Neural progenitor cell (in vitro differentiated cells): ENCODE results near the gene SLCO3A1. TPM values are rescaled to one million over a fixed set of nuclear protein-coding genes. Genes with fewer than 3 reads are reported as not detected.
A peak's percentile ranks its signal among the peaks of the same experiment; 100 is the strongest.

ENCODE experiments used
- DNase-seq: peaks from one replicate; pipeline ENCODE4 v3.0.0-alpha.2; 2016; ENCODE audit warnings: low spot score
- H2AFZ ChIP-seq: fragments of 200-600 bp; sonication (generic); replicated peaks from 2 replicates; pipeline ENCODE4 v1.6.1; 2016; ENCODE audit warnings: antibody characterized with exemption
- H3F3A ChIP-seq: fragments of 200-600 bp; sonication (generic); 2 replicates; pipeline ENCODE4 v1.6.1; 2016; ENCODE audit warnings: antibody characterized with exemption, low read depth
- H3K27ac ChIP-seq: fragments of 200-600 bp; sonication (generic); 2 replicates; pipeline ENCODE4 v1.5.1; 2016; ENCODE audit warnings: mild to moderate bottlenecking
- H3K27me3 ChIP-seq: fragments of 200-600 bp; sonication (generic); 2 replicates; pipeline ENCODE4 v1.6.1; 2016; ENCODE audit warnings: mild to moderate bottlenecking, moderate library complexity
- H3K36me3 ChIP-seq: fragments of 200-600 bp; sonication (generic); 2 replicates; pipeline ENCODE4 v1.5.1; 2016
- H3K4me1 ChIP-seq: fragments of 200-600 bp; sonication (generic); 2 replicates; pipeline ENCODE4 v1.6.1; 2016; ENCODE audit warnings: mixed run types
- H3K4me2 ChIP-seq: fragments of 200-600 bp; sonication (generic); 2 replicates; pipeline ENCODE4 v1.6.1; 2016
- H3K4me3 ChIP-seq: fragments of 200-600 bp; sonication (generic); 2 replicates; pipeline ENCODE4 v1.5.1; 2016
- H3K79me2 ChIP-seq: fragments of 200-600 bp; sonication (generic); 2 replicates; pipeline ENCODE4 v1.6.1; 2016; ENCODE audit warnings: low read depth
- H3K9ac ChIP-seq: fragments of 200-600 bp; sonication (generic); 2 replicates; pipeline ENCODE4 v1.6.1; 2016
- H3K9me3 ChIP-seq: fragments of 200-600 bp; sonication (generic); 2 replicates; pipeline ENCODE4 v1.5.1; 2016; ENCODE audit warnings: low read depth
- H4K20me1 ChIP-seq: fragments of 200-600 bp; sonication (generic); 2 replicates; pipeline ENCODE4 v1.6.1; 2016; ENCODE audit warnings: low read depth
- H3K27ac Mint-ChIP-seq: 3 replicates; pipeline ENCODE4 v1.8.0; 2021; ENCODE audit warnings: mixed read lengths
- H3K27me3 Mint-ChIP-seq: 2 replicates; pipeline ENCODE4 v1.8.0; 2022; ENCODE audit warnings: low read depth, mild to moderate bottlenecking, inconsistent platforms, moderate library complexity, mixed read lengths; ENCODE audit not compliant: insufficient read depth
- H3K36me3 Mint-ChIP-seq: 3 replicates; pipeline ENCODE4 v1.8.0; 2021; ENCODE audit warnings: mixed read lengths
- H3K4me1 Mint-ChIP-seq: 3 replicates; pipeline ENCODE4 v1.8.0; 2021; ENCODE audit warnings: mixed read lengths
- H3K4me3 Mint-ChIP-seq: 3 replicates; pipeline ENCODE4 v1.8.0; 2021; ENCODE audit warnings: mild to moderate bottlenecking, moderate library complexity, mixed read lengths
- H3K9me3 Mint-ChIP-seq: 3 replicates; pipeline ENCODE4 v1.8.0; 2020; ENCODE audit warnings: mixed read lengths
- EZH2 ChIP-seq: fragments of 200-600 bp; sonication (generic); IDR thresholded peaks from 2 replicates; pipeline ENCODE4 v1.6.1; 2017; ENCODE audit warnings: antibody characterized with exemption, mild to moderate bottlenecking, moderate library complexity
- EZH2phosphoT487 ChIP-seq: fragments of 200-600 bp; sonication (generic); IDR thresholded peaks from 2 replicates; pipeline ENCODE4 v1.6.1; 2017; ENCODE audit warnings: antibody characterized with exemption
- total RNA-seq: library from RNA; depleted of rRNA; stranded (reverse); fragments of >200 nt; gene quantifications from 2 replicates; pipeline ENCODE4 v1.2.3, GENCODE V29; 2015; ENCODE audit warnings: low replicate concordance
- TF ChIP-seq, protein P1 (sequence below): fragments of 200-600 bp; sonication (generic); IDR thresholded peaks from 2 replicates; pipeline ENCODE4 v1.5.1; 2017; ENCODE audit warnings: antibody characterized with exemption, mild to moderate bottlenecking

SLCO3A1 gene
- total RNA-seq, 1 donor from 2014 or later = 6.6 TPM

DNA sequence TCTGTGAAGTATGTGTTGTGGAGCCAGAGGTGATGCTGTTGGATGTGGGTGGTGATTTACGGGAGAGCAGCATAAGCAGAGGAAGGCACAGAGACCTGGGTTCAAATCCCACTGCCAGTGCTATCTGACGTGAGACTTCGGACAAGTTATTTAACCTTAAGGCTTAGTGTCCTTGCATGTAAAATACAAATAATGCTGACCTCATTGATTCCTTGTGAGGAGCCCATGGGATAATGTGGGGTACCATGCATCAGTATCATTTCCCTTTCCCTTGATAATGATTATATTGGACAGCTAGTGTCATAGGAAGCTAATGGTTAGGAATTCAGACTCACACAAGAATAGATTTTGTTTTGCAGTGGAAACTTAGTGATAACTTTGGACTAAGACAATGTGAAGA is 141.6 kb downstream of the SLCO3A1 start:
- TF ChIP-seq, protein P1, sequence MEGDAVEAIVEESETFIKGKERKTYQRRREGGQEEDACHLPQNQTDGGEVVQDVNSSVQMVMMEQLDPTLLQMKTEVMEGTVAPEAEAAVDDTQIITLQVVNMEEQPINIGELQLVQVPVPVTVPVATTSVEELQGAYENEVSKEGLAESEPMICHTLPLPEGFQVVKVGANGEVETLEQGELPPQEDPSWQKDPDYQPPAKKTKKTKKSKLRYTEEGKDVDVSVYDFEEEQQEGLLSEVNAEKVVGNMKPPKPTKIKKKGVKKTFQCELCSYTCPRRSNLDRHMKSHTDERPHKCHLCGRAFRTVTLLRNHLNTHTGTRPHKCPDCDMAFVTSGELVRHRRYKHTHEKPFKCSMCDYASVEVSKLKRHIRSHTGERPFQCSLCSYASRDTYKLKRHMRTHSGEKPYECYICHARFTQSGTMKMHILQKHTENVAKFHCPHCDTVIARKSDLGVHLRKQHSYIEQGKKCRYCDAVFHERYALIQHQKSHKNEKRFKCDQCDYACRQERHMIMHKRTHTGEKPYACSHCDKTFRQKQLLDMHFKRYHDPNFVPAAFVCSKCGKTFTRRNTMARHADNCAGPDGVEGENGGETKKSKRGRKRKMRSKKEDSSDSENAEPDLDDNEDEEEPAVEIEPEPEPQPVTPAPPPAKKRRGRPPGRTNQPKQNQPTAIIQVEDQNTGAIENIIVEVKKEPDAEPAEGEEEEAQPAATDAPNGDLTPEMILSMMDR = no peak
- no peak for TF ChIP-seq EZH2phosphoT487
- no peak for TF ChIP-seq EZH2
- Mint-ChIP-seq H3K27me3 (no peaks in the 10 kb centered on the region), H3K4me1 (peaks cover 1% of the 10 kb centered on the region), H3K36me3 (no peaks in the 10 kb centered on the region), H3K9me3 (peaks cover 2% of the 10 kb centered on the region), H3K4me3 (no peak overlapping the region), H3K27ac (no peak overlapping the region)
- Histone ChIP-seq H3K9ac (no peak overlapping the region), H3K9me3 (no peaks in the 10 kb centered on the region), H3K36me3 (no peaks in the 10 kb centered on the region), H3K27ac (no peak overlapping the region), H3K4me3 (no peak overlapping the region), H3K4me1 (no peaks in the 10 kb centered on the region), H2AFZ (no peak overlapping the region), H4K20me1 (no peaks in the 10 kb centered on the region), H3K4me2 (no peak overlapping the region), H3K79me2 (no peaks in the 10 kb centered on the region), H3F3A (no peaks in the 10 kb centered on the region), H3K27me3 (no peaks in the 10 kb centered on the region)
- DNase-seq = no peak

DNA sequence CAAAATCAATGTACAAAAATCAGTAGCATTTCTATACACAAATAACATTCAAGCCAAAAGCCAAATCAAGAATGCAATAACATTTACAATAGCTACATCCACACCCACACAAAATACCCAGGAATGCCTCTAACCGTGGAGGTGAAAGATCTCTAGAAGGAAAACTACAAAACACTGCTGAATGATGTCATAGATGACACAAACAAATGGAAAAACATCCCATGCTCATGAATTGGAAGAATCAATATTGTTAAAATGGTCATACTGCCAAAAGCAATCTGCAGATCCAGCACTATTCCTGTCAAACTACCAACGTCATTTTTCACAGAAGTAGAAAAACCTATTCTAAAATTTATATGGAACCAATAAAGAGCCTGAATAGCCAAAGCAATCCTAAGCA is 143.7 kb downstream of the SLCO3A1 start:
- peaks cover 2% of the 10 kb centered on the region for H3K9me3 Mint-ChIP-seq
- H3K79me2 ChIP-seq = no peaks in the 10 kb centered on the region
- H3K36me3 Mint-ChIP-seq = no peaks in the 10 kb centered on the region
- H3K27me3 Mint-ChIP-seq = no peaks in the 10 kb centered on the region
- no peak overlapping the region for H3K27ac ChIP-seq
- TF ChIP-seq EZH2phosphoT487 (no peak), EZH2 (no peak)
- TF ChIP-seq, protein P1 = no peak
- H4K20me1 ChIP-seq = no peaks in the 10 kb centered on the region
- DNase-seq = no peak
- no peak overlapping the region for H3K27ac Mint-ChIP-seq
- no peaks in the 10 kb centered on the region for H3K9me3 ChIP-seq
- no peak overlapping the region for H3K4me3 Mint-ChIP-seq
- no peak overlapping the region for H3K4me2 ChIP-seq
- no peaks in the 10 kb centered on the region for H3F3A ChIP-seq
- no peak overlapping the region for H3K9ac ChIP-seq
- H3K27me3 ChIP-seq = no peaks in the 10 kb centered on the region
- H3K36me3 ChIP-seq = no peaks in the 10 kb centered on the region
- peaks cover 17% of the 10 kb centered on the region for H3K4me1 Mint-ChIP-seq
- no peak overlapping the region for H2AFZ ChIP-seq
- no peak overlapping the region for H3K4me3 ChIP-seq
- H3K4me1 ChIP-seq = peaks cover 12% of the 10 kb centered on the region

GRCh38 chr15:92000709-92001108 is 147.2 kb downstream of the SLCO3A1 start:
- no peaks in the 10 kb centered on the region for H4K20me1 ChIP-seq
- Mint-ChIP-seq H3K4me3 (no peak overlapping the region), H3K9me3 (peaks cover 2% of the 10 kb centered on the region), H3K4me1 (peaks cover 17% of the 10 kb centered on the region), H3K27ac (no peak overlapping the region), H3K27me3 (peaks cover 2% of the 10 kb centered on the region), H3K36me3 (no peaks in the 10 kb centered on the region)
- TF ChIP-seq EZH2 (no peak), EZH2phosphoT487 (no peak)
- TF ChIP-seq, protein P1 = no peak
- H3F3A ChIP-seq = no peaks in the 10 kb centered on the region
- no peaks in the 10 kb centered on the region for H3K27me3 ChIP-seq
- H3K4me2 ChIP-seq = no peak overlapping the region
- no peak overlapping the region for H2AFZ ChIP-seq
- H3K4me3 ChIP-seq = no peak overlapping the region
- no peaks in the 10 kb centered on the region for H3K79me2 ChIP-seq
- DNase-seq = peak; percentile 73
- H3K9me3 ChIP-seq = no peaks in the 10 kb centered on the region
- H3K4me1 ChIP-seq = peaks cover 13% of the 10 kb centered on the region
- no peaks in the 10 kb centered on the region for H3K36me3 ChIP-seq
- no peak overlapping the region for H3K9ac ChIP-seq
- no peak overlapping the region for H3K27ac ChIP-seq
